Parathyroid adenoma (tissue), 2 donors: ENCODE results near the gene ZNF839.

Experiments
- H2AFZ ChIP-seq: fragments of 300-600 bp; sonication (generic); one replicate; pipeline ENCODE4 v1.7.0; 2017; ENCODE audit warnings: antibody characterized with exemption, mild to moderate bottlenecking
- H3K27ac ChIP-seq: fragments of 300-600 bp; sonication (generic); one replicate; pipeline ENCODE4 v1.7.0; 2017
- H3K27me3 ChIP-seq: fragments of 300-600 bp; sonication (generic); one replicate; pipeline ENCODE4 v1.7.0; 2017; ENCODE audit warnings: low read length; ENCODE audit not compliant: control insufficient read depth, insufficient read depth
- H3K36me3 ChIP-seq: fragments of 300-600 bp; sonication (generic); one replicate; pipeline ENCODE4 v1.7.0; 2017; ENCODE audit warnings: low read length; ENCODE audit not compliant: control insufficient read depth, insufficient read depth
- H3K4me1 ChIP-seq: fragments of 300-600 bp; sonication (generic); one replicate; pipeline ENCODE4 v1.7.0; 2017; ENCODE audit warnings: control low read depth
- H3K4me2 ChIP-seq: fragments of 300-600 bp; sonication (generic); one replicate; pipeline ENCODE4 v1.7.0; 2017; ENCODE audit warnings: low read length
- H3K4me3 ChIP-seq: fragments of 300-600 bp; sonication (generic); one replicate; pipeline ENCODE4 v1.7.0; 2017; ENCODE audit warnings: low read depth, low read length
- H3K79me2 ChIP-seq: fragments of 300-600 bp; sonication (generic); one replicate; pipeline ENCODE4 v1.7.0; 2017; ENCODE audit warnings: control low read depth
- H3K9ac ChIP-seq: fragments of 300-600 bp; sonication (generic); one replicate; pipeline ENCODE4 v1.7.0; 2017; ENCODE audit warnings: mild to moderate bottlenecking
- H3K9me3 ChIP-seq: fragments of 300-600 bp; sonication (generic); one replicate; pipeline ENCODE4 v1.7.0; 2017; ENCODE audit warnings: low read length; ENCODE audit not compliant: control insufficient read depth
- TF ChIP-seq, protein P1 (sequence below): fragments of 300-600 bp; sonication (generic); IDR thresholded peaks from one replicate; pipeline ENCODE4 v1.7.0; 2017; ENCODE audit warnings: antibody characterized with exemption, mild to moderate bottlenecking
- donor health status: primary hyperparathyroidism.

Gene ZNF839

DNA sequence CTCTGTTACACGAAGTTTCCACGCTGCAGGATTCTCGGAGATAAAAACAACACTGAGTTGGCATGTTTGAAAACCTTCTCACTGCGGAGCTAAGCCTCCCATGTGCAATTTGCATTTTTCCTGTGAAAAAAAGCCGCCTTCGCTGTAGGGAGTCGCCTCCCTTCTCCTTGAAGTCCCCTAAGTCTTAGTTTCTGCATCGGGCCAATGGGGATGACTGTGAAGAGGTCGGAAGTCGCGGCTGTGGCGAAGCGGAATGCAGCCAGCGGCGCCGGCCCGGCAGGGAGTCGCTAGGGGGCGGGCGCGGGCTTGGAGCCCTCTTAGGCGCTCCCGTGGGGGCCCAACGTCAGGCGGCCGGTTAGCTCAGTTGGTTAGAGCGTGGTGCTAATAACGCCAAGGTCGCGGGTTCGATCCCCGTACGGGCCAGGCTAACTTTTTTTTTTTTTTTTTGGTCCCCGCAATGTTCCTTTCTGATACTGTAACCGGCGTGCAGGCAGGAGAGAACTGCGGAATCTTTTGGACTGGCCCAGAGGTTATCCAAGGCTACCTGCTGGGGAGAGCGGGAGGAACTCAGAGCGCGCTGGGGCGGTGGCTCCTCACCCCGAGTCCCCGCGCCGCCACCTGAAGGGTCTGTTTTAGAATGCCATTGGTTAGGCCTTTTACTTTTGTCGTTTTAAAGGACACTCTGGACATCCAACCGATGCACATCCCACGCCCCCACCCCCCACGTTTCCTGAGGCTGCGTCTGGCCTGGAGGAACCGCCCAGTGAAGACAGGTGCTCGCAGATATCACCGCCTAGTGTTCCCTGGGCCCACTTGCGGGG, 2.6 kb upstream of the ZNF839 start:
- TF ChIP-seq, protein P1, sequence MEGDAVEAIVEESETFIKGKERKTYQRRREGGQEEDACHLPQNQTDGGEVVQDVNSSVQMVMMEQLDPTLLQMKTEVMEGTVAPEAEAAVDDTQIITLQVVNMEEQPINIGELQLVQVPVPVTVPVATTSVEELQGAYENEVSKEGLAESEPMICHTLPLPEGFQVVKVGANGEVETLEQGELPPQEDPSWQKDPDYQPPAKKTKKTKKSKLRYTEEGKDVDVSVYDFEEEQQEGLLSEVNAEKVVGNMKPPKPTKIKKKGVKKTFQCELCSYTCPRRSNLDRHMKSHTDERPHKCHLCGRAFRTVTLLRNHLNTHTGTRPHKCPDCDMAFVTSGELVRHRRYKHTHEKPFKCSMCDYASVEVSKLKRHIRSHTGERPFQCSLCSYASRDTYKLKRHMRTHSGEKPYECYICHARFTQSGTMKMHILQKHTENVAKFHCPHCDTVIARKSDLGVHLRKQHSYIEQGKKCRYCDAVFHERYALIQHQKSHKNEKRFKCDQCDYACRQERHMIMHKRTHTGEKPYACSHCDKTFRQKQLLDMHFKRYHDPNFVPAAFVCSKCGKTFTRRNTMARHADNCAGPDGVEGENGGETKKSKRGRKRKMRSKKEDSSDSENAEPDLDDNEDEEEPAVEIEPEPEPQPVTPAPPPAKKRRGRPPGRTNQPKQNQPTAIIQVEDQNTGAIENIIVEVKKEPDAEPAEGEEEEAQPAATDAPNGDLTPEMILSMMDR = peak; percentile 96
- no peaks in the 10 kb centered on the region for H3K9me3 ChIP-seq
- H3K9ac ChIP-seq = no peak overlapping the region
- peak overlapping the region; percentile 76 for H3K27ac ChIP-seq
- peaks cover 21% of the 10 kb centered on the region for H3K4me1 ChIP-seq
- H3K4me3 ChIP-seq = peak overlapping the region; percentile 66
- H3K27me3 ChIP-seq = no peaks in the 10 kb centered on the region
- H3K79me2 ChIP-seq = no peaks in the 10 kb centered on the region
- no peaks in the 10 kb centered on the region for H3K36me3 ChIP-seq
- H2AFZ ChIP-seq = peak overlapping the region; percentile 77
- H3K4me2 ChIP-seq = peak overlapping the region; percentile 94

DNA sequence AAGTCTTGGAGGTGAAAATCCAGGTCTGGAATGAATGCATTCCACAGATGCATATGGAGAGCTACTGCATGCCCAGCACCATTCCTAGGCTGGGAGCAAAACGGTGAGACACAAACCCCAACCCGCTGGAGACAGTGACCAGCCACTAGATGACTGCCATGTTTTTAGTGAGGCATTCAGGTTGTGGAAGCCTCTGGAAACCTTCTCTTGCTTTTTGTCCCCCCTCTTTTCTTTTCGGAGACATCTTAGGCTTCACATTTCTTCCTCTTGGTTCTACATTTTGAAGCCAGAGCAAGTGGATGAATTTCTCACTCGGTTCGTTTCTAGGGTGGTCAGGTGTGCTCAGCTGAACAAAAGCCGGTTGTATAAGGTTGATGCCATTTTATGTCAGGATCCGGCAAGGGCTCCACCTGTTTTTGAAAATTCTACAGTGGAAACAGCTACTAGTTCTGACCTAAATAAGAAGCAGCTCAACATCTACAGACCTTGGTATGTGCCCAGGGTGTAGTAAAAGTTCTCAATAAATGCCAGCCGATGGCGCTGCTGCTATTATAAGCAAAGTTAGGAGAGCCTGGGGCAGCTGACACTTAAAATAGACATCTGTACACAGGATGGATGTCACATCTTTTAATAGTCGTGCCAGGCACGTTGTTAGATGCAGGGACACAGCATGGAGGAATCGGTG, 1.8 kb upstream of the ZNF839 start:
- Histone ChIP-seq H3K27ac (peak overlapping the region; percentile 76), H3K27me3 (no peaks in the 10 kb centered on the region), H3K9me3 (no peaks in the 10 kb centered on the region), H3K9ac (no peak overlapping the region), H3K4me2 (peak overlapping the region; percentile 94), H2AFZ (peak overlapping the region; percentile 77), H3K36me3 (no peaks in the 10 kb centered on the region), H3K79me2 (no peaks in the 10 kb centered on the region), H3K4me1 (peaks cover 21% of the 10 kb centered on the region), H3K4me3 (peak overlapping the region; percentile 66)
- TF ChIP-seq, protein P1 = no peak

DNA sequence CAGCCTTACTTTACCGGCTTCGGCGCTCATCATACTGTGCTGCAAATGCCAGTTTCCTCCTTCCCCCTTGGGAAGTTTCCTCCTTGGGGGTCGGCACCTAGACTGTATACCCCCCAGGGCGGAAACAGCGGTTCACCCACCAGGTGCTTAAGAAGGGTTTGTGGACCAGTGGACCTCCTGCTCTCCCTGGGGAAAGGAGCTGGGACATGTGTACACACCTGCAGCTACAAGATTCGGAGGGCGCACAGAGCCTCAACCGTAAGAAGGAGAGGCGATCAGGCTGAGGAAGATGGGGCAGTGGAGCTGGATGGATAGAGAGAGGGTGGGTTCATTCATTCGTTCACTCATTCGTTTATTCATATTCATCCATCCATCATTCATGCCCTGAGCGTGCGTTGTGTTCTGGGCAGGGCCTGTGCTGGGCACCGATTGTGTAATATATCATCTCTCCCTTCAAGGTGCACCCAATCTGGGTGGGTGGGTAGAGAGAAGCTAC, 717 bp upstream of the ZNF839 start:
- no peaks in the 10 kb centered on the region for H3K79me2 ChIP-seq
- TF ChIP-seq, protein P1 = no peak
- peak overlapping the region; percentile 83 for H2AFZ ChIP-seq
- peaks cover 24% of the 10 kb centered on the region for H3K4me1 ChIP-seq
- no peaks in the 10 kb centered on the region for H3K9me3 ChIP-seq
- no peaks in the 10 kb centered on the region for H3K36me3 ChIP-seq
- H3K4me2 ChIP-seq = peak overlapping the region; percentile 80
- H3K27ac ChIP-seq = peak overlapping the region; percentile 86
- no peaks in the 10 kb centered on the region for H3K27me3 ChIP-seq
- H3K4me3 ChIP-seq = peak overlapping the region; percentile 75
- no peak overlapping the region for H3K9ac ChIP-seq

GRCh38 chr14:102320033-102320660, 601 bp downstream of the ZNF839 start:
- Histone ChIP-seq H3K79me2 (peaks cover 2% of the 10 kb centered on the region), H3K9me3 (no peaks in the 10 kb centered on the region), H3K4me3 (peak overlapping the region; percentile 75), H3K9ac (no peak overlapping the region), H3K4me1 (peaks cover 22% of the 10 kb centered on the region), H3K27me3 (no peaks in the 10 kb centered on the region), H2AFZ (peak overlapping the region; percentile 97), H3K36me3 (no peaks in the 10 kb centered on the region), H3K4me2 (peak overlapping the region; percentile 98), H3K27ac (peak overlapping the region; percentile 86)
- TF ChIP-seq, protein P1 = peak; percentile 2
